Stomach smooth muscle (tissue), 2 donors: ENCODE results near the gene BANP.

ENCODE experiments used
- H3K27ac ChIP-seq: one replicate; pipeline ENCODE4 v1.7.0; 2013; ENCODE audit warnings: mild to moderate bottlenecking, low read length, inconsistent platforms
- H3K27me3 ChIP-seq, 2 donors: one replicate each; pipeline ENCODE4 v1.7.0; 2013; ENCODE audit warnings: low read length in 2 of 2; ENCODE audit not compliant: insufficient read depth in 2 of 2, control insufficient read depth in 1 of 2
- H3K36me3 ChIP-seq, 2 donors: one replicate each; pipeline ENCODE4 v1.7.0; 2013; ENCODE audit warnings: low read length in 2 of 2; ENCODE audit not compliant: control insufficient read depth in 2 of 2, insufficient read depth in 2 of 2
- H3K4me1 ChIP-seq: one replicate; pipeline ENCODE4 v1.7.0; 2013; ENCODE audit warnings: low read length; ENCODE audit not compliant: control insufficient read depth, insufficient read depth
- H3K4me3 ChIP-seq, 2 donors: one replicate each; pipeline ENCODE4 v1.7.0; 2013; ENCODE audit warnings: low read length in 2 of 2
- H3K9ac ChIP-seq, 2 donors: one replicate each; pipeline ENCODE4 v1.7.0; 2013; ENCODE audit warnings: low read length in 2 of 2, mild to moderate bottlenecking in 1 of 2
- H3K9me3 ChIP-seq, 2 donors: one replicate each; pipeline ENCODE4 v1.7.0; 2013; ENCODE audit warnings: low read length in 2 of 2; ENCODE audit not compliant: control insufficient read depth in 2 of 2
- donor health status: healthy.
- donor health status: Pancreatic carcinoma.

Gene BANP

DNA sequence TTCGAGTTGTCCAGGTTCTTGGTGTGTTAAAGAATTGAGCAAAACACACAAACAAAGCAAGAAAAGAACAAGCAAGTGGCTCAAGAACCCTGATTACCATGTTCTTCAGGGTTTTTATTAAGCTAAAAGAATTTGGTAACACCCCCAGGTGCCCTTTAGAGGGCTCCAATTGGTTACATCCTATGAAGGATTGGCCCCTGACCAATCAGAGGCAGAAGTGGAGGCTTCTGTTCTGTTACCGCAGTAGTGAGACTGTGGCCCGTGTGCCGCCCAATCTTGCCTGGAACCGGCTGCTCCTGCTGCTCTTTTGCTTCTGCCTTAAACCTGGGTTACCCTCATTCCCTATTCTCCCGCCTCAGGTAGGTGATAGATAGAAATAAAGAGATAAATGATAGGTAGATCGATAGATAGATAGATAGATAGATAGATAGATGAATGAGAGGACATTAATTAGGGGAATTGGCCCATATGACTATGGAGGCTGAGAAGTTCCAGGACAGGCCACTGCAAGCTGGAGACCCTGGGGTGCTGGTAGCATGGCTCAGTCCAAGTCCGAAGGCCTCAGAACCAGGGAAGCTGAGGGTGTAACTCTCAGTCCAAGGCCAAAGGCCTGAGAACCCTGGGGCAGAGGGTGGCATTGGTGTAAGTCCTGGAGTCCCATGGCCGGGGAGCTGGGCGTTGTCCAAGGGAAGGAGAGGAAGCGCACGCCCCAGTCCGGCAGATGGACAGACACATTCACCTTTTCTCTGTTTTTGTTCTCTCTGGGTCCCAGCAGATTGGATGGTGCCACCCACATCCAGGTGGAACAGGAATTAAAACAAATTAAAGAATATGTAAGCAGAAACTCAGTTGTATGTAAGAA lies 11.4 kb upstream of the BANP start:
- Histone ChIP-seq H3K27ac (no peak overlapping the region), H3K36me3 (no peaks in the 10 kb centered on the region), H3K9me3 (no peaks in the 10 kb centered on the region), H3K4me1 (no peaks in the 10 kb centered on the region), H3K4me3 (no peak overlapping the region), H3K9ac (no peak overlapping the region), H3K27me3 (no peaks in the 10 kb centered on the region)

GRCh38 chr16:87942680-87943079 lies 8.6 kb upstream of the BANP start:
- Histone ChIP-seq H3K27ac (no peak overlapping the region), H3K4me1 (peaks cover 8% of the 10 kb centered on the region), H3K27me3 (no peaks in the 10 kb centered on the region), H3K36me3 (no peaks in the 10 kb centered on the region), H3K4me3 (no peak overlapping the region), H3K9me3 (no peaks in the 10 kb centered on the region), H3K9ac (no peak overlapping the region)

GRCh38 chr16:87945351-87946042 lies 5.7 kb upstream of the BANP start:
- peak overlapping the region; percentile 74 to 87 for H3K9ac ChIP-seq
- no peaks in the 10 kb centered on the region for H3K36me3 ChIP-seq
- H3K27ac ChIP-seq = peak overlapping the region; percentile 76
- peak overlapping the region; percentile 74 to 78 for H3K4me3 ChIP-seq
- no peaks in the 10 kb centered on the region for H3K9me3 ChIP-seq
- no peaks in the 10 kb centered on the region for H3K27me3 ChIP-seq
- peaks cover 11% of the 10 kb centered on the region for H3K4me1 ChIP-seq

DNA sequence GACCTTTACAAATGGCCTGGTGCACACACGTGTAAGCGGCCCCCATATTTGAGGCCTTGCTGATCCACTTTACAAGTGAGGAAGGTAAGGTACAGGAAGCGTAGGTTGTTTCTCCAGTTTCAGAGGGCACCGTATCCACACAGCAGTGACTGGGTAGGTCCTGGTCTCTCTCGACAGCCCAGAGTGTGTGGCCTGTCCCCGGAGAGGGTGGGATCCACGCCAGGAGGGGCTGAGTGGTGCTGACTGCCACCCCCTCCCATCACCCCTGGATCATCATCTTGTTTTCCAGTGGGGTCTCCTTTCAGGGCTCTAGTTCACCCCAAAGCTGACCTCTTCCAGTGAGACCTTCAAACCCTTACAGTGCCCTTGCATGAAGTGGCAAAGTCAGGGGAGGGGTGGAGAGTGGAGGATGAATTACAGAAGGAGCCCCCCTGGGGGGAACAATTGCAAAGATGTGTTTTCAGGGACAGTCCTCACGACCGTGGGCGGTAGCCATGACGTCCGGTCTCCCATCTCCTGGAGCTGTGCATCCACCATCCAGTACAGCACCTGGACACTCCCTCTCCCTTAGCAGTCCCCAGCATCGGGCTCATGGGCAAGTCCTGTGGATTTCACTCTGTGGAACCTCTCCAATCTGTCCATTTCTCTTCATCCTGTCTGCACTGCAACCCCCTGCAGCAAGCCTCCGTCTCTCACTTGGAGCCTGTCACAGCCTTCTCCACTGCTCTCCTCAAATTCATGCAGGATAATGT lies 4.5 kb upstream of the BANP start:
- Histone ChIP-seq H3K9ac (no peak overlapping the region), H3K9me3 (no peaks in the 10 kb centered on the region), H3K4me1 (peaks cover 11% of the 10 kb centered on the region), H3K4me3 (no peak overlapping the region), H3K27ac (no peak overlapping the region), H3K36me3 (no peaks in the 10 kb centered on the region), H3K27me3 (no peaks in the 10 kb centered on the region)

DNA sequence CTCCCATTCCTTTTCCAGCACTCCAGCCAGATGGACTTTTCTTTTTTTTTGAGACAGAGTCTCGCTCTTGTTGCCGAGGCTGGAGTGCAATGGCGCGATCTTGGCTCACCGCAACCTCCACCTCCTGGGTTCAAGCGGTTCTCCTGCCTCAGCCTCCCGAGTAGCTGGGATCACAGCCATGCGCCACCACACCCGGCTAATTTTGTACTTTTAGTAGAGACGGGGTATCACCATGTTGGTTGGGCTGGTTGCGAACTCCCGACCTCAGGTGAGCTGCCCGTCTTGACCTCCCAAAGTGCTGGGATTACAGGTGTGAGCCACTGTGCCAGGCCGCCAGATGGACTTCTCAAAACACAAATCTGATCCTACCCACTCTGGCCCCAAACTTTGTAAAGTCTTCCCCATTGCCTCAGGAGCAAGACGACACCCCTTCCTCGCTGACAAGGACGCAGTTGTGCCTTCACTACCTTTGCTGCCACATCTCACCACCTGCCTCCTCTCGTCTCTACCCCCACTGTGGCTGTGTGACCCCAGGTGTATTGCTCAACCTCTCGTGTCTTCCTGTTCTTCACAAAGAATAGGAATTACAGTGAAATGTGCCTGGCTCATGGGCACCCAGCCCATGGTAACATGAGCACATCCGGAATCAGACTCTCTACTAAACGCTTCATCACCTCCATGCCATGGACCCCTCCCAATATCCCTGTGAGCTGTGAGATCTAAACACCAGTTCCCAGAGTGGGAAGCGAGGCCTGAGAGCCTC lies 3.7 kb upstream of the BANP start:
- no peaks in the 10 kb centered on the region for H3K36me3 ChIP-seq
- H3K27me3 ChIP-seq = no peaks in the 10 kb centered on the region
- no peak overlapping the region for H3K9ac ChIP-seq
- H3K4me1 ChIP-seq = peaks cover 19% of the 10 kb centered on the region
- no peak overlapping the region for H3K4me3 ChIP-seq
- no peak overlapping the region for H3K27ac ChIP-seq
- H3K9me3 ChIP-seq = no peaks in the 10 kb centered on the region

DNA sequence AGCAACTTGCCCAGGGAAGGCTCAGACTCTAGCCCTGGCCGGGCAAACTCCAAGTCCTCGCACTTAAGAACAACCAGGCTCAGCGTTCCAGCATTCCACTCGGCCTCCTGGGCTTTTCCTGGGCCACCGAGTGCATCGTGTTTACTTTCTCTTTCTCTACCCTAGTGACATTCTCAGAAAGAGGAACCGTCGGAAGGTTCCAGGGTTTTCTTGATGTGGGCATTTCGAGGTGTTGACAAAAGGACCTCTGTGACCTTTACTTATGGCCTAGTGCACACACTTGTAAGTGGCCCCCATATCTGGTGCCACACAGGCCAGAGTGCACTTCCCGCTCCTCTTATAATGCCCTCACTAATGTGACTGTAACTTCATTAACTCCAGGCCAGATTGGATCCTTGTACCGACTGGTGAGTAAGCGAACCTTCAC lies 3.1 kb upstream of the BANP start:
- Histone ChIP-seq H3K27me3 (no peaks in the 10 kb centered on the region), H3K9ac (no peak overlapping the region), H3K27ac (no peak overlapping the region), H3K4me1 (peaks cover 22% of the 10 kb centered on the region), H3K36me3 (no peaks in the 10 kb centered on the region), H3K4me3 (no peak overlapping the region), H3K9me3 (no peaks in the 10 kb centered on the region)

GRCh38 chr16:87948735-87949070 lies 2.5 kb upstream of the BANP start:
- no peak overlapping the region for H3K4me3 ChIP-seq
- peaks cover 0 to 4% of the 10 kb centered on the region in 2 donors for H3K36me3 ChIP-seq
- H3K9ac ChIP-seq = no peak overlapping the region
- no peaks in the 10 kb centered on the region for H3K27me3 ChIP-seq
- no peaks in the 10 kb centered on the region for H3K9me3 ChIP-seq
- H3K4me1 ChIP-seq = peaks cover 24% of the 10 kb centered on the region
- no peak overlapping the region for H3K27ac ChIP-seq

DNA sequence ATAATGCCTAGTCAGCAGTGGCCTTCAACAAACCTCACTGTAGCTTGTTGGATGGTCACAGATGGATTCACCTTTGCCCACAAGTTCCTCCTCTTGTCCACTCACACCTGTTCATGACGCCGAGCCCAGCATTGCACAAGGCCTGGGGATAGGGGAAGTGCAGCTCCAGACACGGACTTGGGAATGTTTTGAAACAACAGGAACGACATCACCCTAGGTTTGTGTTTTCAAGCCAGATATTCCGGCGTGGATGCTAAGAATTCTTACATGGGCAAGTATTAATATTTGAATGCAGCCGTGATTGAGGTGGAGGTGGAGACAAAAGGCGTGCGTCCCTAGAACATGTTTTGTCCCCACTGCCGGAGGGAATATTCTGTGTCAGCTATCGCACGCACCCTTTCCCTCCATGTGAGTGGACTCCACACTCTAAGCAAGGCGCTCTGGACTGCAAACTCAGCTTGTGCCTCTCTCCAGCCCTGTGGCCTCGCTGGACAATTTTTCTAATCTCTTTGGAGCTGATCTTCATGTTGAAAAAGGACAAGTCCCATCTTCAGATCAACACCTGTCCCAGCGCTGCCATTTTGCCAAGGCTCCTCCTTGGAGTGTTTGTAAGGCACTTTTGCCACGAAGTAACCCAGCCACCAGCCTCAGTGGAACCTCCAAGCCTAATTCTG lies 2.0 kb upstream of the BANP start:
- H3K4me1 ChIP-seq = peaks cover 27% of the 10 kb centered on the region
- no peak overlapping the region for H3K27ac ChIP-seq

GRCh38 chr16:87951552-87952538 lies 611 bp downstream of the BANP start:
- Histone ChIP-seq H3K9ac (peak overlapping the region; percentile 97 to 99), H3K4me3 (peak overlapping the region; percentile 78 to 92), H3K9me3 (no peaks in the 10 kb centered on the region), H3K27me3 (no peaks in the 10 kb centered on the region), H3K36me3 (peaks cover 0 to 8% of the 10 kb centered on the region in 2 donors), H3K4me1 (peaks cover 38% of the 10 kb centered on the region), H3K27ac (peak overlapping the region; percentile 91)

More for the DNA sequence above, 2.0 kb upstream of the BANP start:
- Histone ChIP-seq H3K9ac (no peak overlapping the region), H3K9me3 (no peaks in the 10 kb centered on the region), H3K27me3 (no peaks in the 10 kb centered on the region), H3K36me3 (peaks cover 0 to 5% of the 10 kb centered on the region in 2 donors), H3K4me3 (no peak overlapping the region)
